K562 (cell line): ENCODE measurements around the gene VEGFA. TPM values are rescaled to one million over a fixed set of nuclear protein-coding genes. Genes with fewer than 3 reads are reported as not detected.

Experiments
- DDX20 ChIP-seq: fragments of 450-650 bp; IDR thresholded peaks from 2 replicates; pipeline ENCODE4 v1.6.1; 2016; ENCODE audit warnings: missing genetic modification characterization, low read depth, mild to moderate bottlenecking, missing compliant biosample characterization, moderate library complexity
- EHMT2 ChIP-seq: fragments of 450-650 bp; IDR thresholded peaks from 2 replicates; pipeline ENCODE4 v1.6.1; 2018; ENCODE audit warnings: antibody characterized with exemption
- FOXA1 ChIP-seq: fragments of 450-650 bp; IDR thresholded peaks from 2 replicates; pipeline ENCODE4 v1.6.1; 2016; ENCODE audit warnings: mild to moderate bottlenecking, borderline replicate concordance
- MYNN ChIP-seq, 2 experiments: sonication (generic); formaldehyde crosslinking in 1 of 2; IDR thresholded peaks; 2 replicates each; pipeline versions ENCODE4 v1.5.0 to v1.6.1; 2016 to 2020; ENCODE audit warnings: antibody characterized with exemption in 1 of 2, missing genetic modification reagents in 1 of 2
- NFATC3 ChIP-seq: fragments of 450-650 bp; IDR thresholded peaks from 2 replicates; pipeline ENCODE4 v1.6.1; 2017; ENCODE audit warnings: mild to moderate bottlenecking
- NFE2L1 ChIP-seq: fragments of 450-650 bp; IDR thresholded peaks from 2 replicates; pipeline ENCODE4 v1.6.1; 2016; ENCODE audit warnings: missing genetic modification characterization, low read depth, mild to moderate bottlenecking, missing compliant biosample characterization, moderate library complexity, borderline replicate concordance
- PCBP1 ChIP-seq: fragments of 200-400 bp; formaldehyde crosslinking; IDR thresholded peaks from 2 replicates; pipeline ENCODE4 v1.6.1; 2018; ENCODE audit warnings: mild to moderate bottlenecking, low read depth, low read length; ENCODE audit not compliant: poor library complexity, severe bottlenecking
- polyA plus RNA-seq, 8 experiments: library from polyadenylated mRNA; depleted of rRNA in 4 of 8; stranded (reverse) in 5 of 8; unstranded in 3 of 8; fragments of >200 nt; fragmentation: Nextera tagmentation in 2 of 8; fragmentation: Illumina TruSeq in 1 of 8; extraction: Ambion mirVana in 2 of 8; extraction: Trizol in 1 of 8; gene quantifications; 2 replicates each; pipeline versions ENCODE4 v1.2.1 to v1.2.3, GENCODE V29; 2011 to 2014; ENCODE audit warnings: inconsistent platforms in 1 of 8, missing spikeins in 1 of 8
- total RNA-seq, 7 experiments: library from RNA; depleted of rRNA in 6 of 7; stranded (reverse); fragments of >200 nt in 6 of 7; fragmentation: Illumina TruSeq in 2 of 7; extraction: Trizol in 2 of 7; gene quantifications; 2 replicates each; pipeline versions ENCODE4 v1.2.1 to v1.2.3, GENCODE V29; 2011 to 2021; ENCODE audit warnings: low replicate concordance in 1 of 7
- TF ChIP-seq, protein P1 (sequence below): fragments of 250-450 bp; sonication (Bioruptor Pico); IDR thresholded peaks from 2 replicates; pipeline ENCODE4 v1.8.0; 2022; ENCODE audit warnings: inconsistent platforms, mild to moderate bottlenecking, moderate library complexity, borderline replicate concordance
- TF ChIP-seq, protein P2 (sequence below): fragments of 450-650 bp; IDR thresholded peaks from 2 replicates; pipeline ENCODE4 v1.7.1; 2018; ENCODE audit warnings: mild to moderate bottlenecking, low read depth; ENCODE audit not compliant: partially characterized antibody
- TF ChIP-seq, protein P3 (sequence below), 2 experiments: fragments of 150-350 bp in 1 of 2; IDR thresholded peaks; 2 replicates each; pipeline ENCODE4 v1.6.1; 2012 to 2016; ENCODE audit warnings: low read depth in 2 of 2, low read length in 2 of 2, mild to moderate bottlenecking in 1 of 2, moderate library complexity in 1 of 2
- TF ChIP-seq, protein P4 (sequence below): fragments of 450-650 bp; IDR thresholded peaks from one replicate; pipeline ENCODE4 v1.6.1; 2018; ENCODE audit warnings: mild to moderate bottlenecking, moderate library complexity; ENCODE audit not compliant: partially characterized antibody
- TF ChIP-seq, protein P5 (sequence below): fragments of 450-650 bp; IDR thresholded peaks from 2 replicates; pipeline ENCODE4 v1.6.1; 2016; ENCODE audit warnings: borderline replicate concordance
- TF ChIP-seq, protein P6 (sequence below), 2 experiments: fragments of 450-650 bp in 1 of 2; sonication (generic) in 1 of 2; formaldehyde crosslinking; conservative IDR thresholded peaks; 2 replicates each; pipeline versions ENCODE4 v1.4.0 to v1.8.1; 2020 to 2022; ENCODE audit warnings: mild to moderate bottlenecking in 1 of 2, missing genetic modification reagents in 1 of 2

Gene VEGFA
- total and polyA plus RNA-seq, 9 of the 15 experiments (the other 6 are each of a cell fraction or from before 2014, with no cell fraction given): 14.0 to 271 (median 124) TPM

DNA sequence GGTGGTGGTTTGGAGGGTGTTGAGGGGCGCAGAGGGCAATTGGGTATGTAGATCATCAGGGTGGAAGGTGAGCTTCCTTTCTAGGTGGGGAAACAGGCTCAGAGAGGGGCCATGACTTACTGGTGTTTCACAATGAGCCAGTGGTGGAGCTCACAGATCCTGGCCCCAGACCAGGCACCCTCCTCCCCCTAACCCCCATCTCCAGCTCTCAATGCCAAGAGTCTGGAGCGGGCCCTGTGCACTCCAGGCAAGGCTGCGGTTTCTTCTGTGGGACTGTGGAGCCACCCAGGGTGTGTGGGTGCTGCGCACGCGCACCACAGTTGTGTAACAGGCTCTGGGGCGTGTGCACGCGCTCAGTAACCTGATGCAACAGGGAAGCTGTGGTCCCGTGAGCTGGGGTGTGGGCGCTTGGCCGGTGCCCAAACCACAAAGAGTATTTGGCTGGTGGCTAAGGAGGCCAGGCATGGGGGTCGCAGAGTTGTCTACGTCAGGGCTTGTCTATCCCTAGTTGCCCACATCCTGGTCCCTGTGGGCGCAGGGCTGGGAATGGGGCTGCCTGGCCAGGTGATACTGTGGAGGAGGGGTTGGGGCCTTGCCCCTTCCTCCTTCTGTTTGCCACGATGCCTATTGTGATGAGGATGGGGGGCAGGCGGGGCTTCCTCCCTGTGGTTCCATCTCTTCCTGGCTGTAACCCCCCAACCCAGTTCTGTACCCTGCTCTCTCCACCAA, 44.9 kb upstream of the VEGFA start (continued):
- TF ChIP-seq, protein P1, sequence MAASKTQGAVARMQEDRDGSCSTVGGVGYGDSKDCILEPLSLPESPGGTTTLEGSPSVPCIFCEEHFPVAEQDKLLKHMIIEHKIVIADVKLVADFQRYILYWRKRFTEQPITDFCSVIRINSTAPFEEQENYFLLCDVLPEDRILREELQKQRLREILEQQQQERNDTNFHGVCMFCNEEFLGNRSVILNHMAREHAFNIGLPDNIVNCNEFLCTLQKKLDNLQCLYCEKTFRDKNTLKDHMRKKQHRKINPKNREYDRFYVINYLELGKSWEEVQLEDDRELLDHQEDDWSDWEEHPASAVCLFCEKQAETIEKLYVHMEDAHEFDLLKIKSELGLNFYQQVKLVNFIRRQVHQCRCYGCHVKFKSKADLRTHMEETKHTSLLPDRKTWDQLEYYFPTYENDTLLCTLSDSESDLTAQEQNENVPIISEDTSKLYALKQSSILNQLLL (CRISPR knock-in tag): no peak
- TF ChIP-seq, protein P2, sequence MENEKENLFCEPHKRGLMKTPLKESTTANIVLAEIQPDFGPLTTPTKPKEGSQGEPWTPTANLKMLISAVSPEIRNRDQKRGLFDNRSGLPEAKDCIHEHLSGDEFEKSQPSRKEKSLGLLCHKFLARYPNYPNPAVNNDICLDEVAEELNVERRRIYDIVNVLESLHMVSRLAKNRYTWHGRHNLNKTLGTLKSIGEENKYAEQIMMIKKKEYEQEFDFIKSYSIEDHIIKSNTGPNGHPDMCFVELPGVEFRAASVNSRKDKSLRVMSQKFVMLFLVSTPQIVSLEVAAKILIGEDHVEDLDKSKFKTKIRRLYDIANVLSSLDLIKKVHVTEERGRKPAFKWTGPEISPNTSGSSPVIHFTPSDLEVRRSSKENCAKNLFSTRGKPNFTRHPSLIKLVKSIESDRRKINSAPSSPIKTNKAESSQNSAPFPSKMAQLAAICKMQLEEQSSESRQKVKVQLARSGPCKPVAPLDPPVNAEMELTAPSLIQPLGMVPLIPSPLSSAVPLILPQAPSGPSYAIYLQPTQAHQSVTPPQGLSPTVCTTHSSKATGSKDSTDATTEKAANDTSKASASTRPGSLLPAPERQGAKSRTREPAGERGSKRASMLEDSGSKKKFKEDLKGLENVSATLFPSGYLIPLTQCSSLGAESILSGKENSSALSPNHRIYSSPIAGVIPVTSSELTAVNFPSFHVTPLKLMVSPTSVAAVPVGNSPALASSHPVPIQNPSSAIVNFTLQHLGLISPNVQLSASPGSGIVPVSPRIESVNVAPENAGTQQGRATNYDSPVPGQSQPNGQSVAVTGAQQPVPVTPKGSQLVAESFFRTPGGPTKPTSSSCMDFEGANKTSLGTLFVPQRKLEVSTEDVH: peak; percentile 70
- TF ChIP-seq DDX20 (no peak), PCBP1 (no peak), NFE2L1 (no peak), NFATC3 (no peak), EHMT2 (no peak), MYNN (IDR thresholded peaks at IDR 0.05) (peak; percentile 97), MYNN (CRISPR knock-in tag; IDR thresholded peaks at IDR 0.05) (no peak), FOXA1 (no peak)
- TF ChIP-seq, protein P3, sequence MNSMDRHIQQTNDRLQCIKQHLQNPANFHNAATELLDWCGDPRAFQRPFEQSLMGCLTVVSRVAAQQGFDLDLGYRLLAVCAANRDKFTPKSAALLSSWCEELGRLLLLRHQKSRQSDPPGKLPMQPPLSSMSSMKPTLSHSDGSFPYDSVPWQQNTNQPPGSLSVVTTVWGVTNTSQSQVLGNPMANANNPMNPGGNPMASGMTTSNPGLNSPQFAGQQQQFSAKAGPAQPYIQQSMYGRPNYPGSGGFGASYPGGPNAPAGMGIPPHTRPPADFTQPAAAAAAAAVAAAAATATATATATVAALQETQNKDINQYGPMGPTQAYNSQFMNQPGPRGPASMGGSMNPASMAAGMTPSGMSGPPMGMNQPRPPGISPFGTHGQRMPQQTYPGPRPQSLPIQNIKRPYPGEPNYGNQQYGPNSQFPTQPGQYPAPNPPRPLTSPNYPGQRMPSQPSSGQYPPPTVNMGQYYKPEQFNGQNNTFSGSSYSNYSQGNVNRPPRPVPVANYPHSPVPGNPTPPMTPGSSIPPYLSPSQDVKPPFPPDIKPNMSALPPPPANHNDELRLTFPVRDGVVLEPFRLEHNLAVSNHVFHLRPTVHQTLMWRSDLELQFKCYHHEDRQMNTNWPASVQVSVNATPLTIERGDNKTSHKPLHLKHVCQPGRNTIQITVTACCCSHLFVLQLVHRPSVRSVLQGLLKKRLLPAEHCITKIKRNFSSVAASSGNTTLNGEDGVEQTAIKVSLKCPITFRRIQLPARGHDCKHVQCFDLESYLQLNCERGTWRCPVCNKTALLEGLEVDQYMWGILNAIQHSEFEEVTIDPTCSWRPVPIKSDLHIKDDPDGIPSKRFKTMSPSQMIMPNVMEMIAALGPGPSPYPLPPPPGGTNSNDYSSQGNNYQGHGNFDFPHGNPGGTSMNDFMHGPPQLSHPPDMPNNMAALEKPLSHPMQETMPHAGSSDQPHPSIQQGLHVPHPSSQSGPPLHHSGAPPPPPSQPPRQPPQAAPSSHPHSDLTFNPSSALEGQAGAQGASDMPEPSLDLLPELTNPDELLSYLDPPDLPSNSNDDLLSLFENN (IDR thresholded peaks at IDR 0.05; ENCODE audit: low read depth in 2 of 2, low read length in 2 of 2): 0 out of 4 replicates have a peak, but pooled peaks of 1 of the 2 experiments have one; percentile 28
- TF ChIP-seq, protein P4, sequence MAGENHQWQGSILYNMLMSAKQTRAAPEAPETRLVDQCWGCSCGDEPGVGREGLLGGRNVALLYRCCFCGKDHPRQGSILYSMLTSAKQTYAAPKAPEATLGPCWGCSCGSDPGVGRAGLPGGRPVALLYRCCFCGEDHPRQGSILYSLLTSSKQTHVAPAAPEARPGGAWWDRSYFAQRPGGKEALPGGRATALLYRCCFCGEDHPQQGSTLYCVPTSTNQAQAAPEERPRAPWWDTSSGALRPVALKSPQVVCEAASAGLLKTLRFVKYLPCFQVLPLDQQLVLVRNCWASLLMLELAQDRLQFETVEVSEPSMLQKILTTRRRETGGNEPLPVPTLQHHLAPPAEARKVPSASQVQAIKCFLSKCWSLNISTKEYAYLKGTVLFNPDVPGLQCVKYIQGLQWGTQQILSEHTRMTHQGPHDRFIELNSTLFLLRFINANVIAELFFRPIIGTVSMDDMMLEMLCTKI: no peak
- TF ChIP-seq, protein P5, sequence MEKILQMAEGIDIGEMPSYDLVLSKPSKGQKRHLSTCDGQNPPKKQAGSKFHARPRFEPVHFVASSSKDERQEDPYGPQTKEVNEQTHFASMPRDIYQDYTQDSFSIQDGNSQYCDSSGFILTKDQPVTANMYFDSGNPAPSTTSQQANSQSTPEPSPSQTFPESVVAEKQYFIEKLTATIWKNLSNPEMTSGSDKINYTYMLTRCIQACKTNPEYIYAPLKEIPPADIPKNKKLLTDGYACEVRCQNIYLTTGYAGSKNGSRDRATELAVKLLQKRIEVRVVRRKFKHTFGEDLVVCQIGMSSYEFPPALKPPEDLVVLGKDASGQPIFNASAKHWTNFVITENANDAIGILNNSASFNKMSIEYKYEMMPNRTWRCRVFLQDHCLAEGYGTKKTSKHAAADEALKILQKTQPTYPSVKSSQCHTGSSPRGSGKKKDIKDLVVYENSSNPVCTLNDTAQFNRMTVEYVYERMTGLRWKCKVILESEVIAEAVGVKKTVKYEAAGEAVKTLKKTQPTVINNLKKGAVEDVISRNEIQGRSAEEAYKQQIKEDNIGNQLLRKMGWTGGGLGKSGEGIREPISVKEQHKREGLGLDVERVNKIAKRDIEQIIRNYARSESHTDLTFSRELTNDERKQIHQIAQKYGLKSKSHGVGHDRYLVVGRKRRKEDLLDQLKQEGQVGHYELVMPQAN: no peak
- TF ChIP-seq, protein P6, sequence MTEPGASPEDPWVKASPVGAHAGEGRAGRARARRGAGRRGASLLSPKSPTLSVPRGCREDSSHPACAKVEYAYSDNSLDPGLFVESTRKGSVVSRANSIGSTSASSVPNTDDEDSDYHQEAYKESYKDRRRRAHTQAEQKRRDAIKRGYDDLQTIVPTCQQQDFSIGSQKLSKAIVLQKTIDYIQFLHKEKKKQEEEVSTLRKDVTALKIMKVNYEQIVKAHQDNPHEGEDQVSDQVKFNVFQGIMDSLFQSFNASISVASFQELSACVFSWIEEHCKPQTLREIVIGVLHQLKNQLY (CRISPR knock-in tag; conservative IDR thresholded peaks at IDR 0.05): no peak
